OCI-LY7 (cell line): Measurements from ENCODE around the gene UQCC3. TPM values are rescaled to one million over a fixed set of nuclear protein-coding genes. Genes with fewer than 3 reads are reported as not detected.
"Not testable (repeated sequence)": the region's sequence is repeated elsewhere in the genome, so short reads cannot be mapped to it uniquely, and the experiment has no call there.

ENCODE experiments used
- BruUV-seq: library from RNA; stranded (reverse); fragments of 400-500 nt; replicated peaks from 2 replicates; lab custom pipeline; 2021; lab: Mats Ljungman, UMichigan
- CTCF ChIA-PET: fragments of 300-600 bp; sonication (Branson Sonifier 250); formaldehyde crosslinking; loops from one replicate; lab custom pipeline; 2022; ENCODE audit warnings: antibody characterized with exemption; ENCODE audit not compliant: unreplicated experiment; lab: Charles Lee
- POLR2A ChIA-PET: fragments of 300-600 bp; sonication (Branson Sonifier 250); formaldehyde crosslinking; loops from one replicate; lab custom pipeline; 2022; ENCODE audit warnings: antibody characterized with exemption; lab: Charles Lee
- DNase-seq: peaks from one replicate; pipeline ENCODE4 v3.0.0-alpha.2; 2015; ENCODE audit warnings: low spot score
- H2AFZ ChIP-seq: fragments of 200-600 bp; sonication (generic), shearing (Covaris generic); 2 replicates; pipeline ENCODE4 v1.6.1; 2014; ENCODE audit warnings: mild to moderate bottlenecking, antibody characterized with exemption, low read length, moderate library complexity
- H3K27ac ChIP-seq: fragments of 200-600 bp; sonication (generic); 2 replicates; pipeline ENCODE4 v1.5.1; 2014; ENCODE audit warnings: mixed run types, low read depth, mild to moderate bottlenecking, moderate library complexity, low read length, inconsistent platforms; ENCODE audit not compliant: poor library complexity, severe bottlenecking
- H3K36me3 ChIP-seq: fragments of 200-600 bp; sonication (generic); 2 replicates; pipeline ENCODE4 v1.6.1; 2014; ENCODE audit warnings: mild to moderate bottlenecking, antibody characterized with exemption, low read length, moderate library complexity, mixed read lengths; ENCODE audit not compliant: insufficient read depth
- H3K4me1 ChIP-seq: fragments of 200-600 bp; sonication (generic); 2 replicates; pipeline ENCODE4 v1.5.1; 2014; ENCODE audit warnings: mild to moderate bottlenecking, low read length; ENCODE audit not compliant: insufficient read depth, poor library complexity, severe bottlenecking
- H3K4me2 ChIP-seq: fragments of 200-600 bp; sonication (generic); 2 replicates; pipeline ENCODE4 v1.6.1; 2014; ENCODE audit warnings: mild to moderate bottlenecking, low read length
- H3K4me3 ChIP-seq: fragments of 200-600 bp; sonication (generic); 2 replicates; pipeline ENCODE4 v1.5.1; 2014; ENCODE audit warnings: mild to moderate bottlenecking, low read depth, low read length; ENCODE audit not compliant: poor library complexity, severe bottlenecking
- H3K79me2 ChIP-seq: fragments of 200-600 bp; sonication (generic); 2 replicates; pipeline ENCODE4 v1.6.1; 2016; ENCODE audit warnings: low read depth, mild to moderate bottlenecking, low read length, moderate library complexity, mixed read lengths; ENCODE audit not compliant: insufficient read depth
- H3K9me2 ChIP-seq: fragments of 200-600 bp; sonication (generic); 2 replicates; pipeline ENCODE4 v1.6.1; 2016; ENCODE audit warnings: mild to moderate bottlenecking, low read length, mixed read lengths; ENCODE audit not compliant: insufficient read depth
- H3K9me3 ChIP-seq: fragments of 200-600 bp; sonication (generic); 2 replicates; pipeline ENCODE4 v1.6.1; 2014; ENCODE audit warnings: mild to moderate bottlenecking, mixed run types, low read length, mixed read lengths
- H4K20me1 ChIP-seq: fragments of 200-600 bp; sonication (generic); 2 replicates; pipeline ENCODE4 v1.6.1; 2014; ENCODE audit warnings: mild to moderate bottlenecking, antibody characterized with exemption, low read length, moderate library complexity, mixed read lengths; ENCODE audit not compliant: insufficient read depth
- EZH2phosphoT487 ChIP-seq: fragments of 200-600 bp; sonication (generic); IDR thresholded peaks from 2 replicates; pipeline ENCODE4 v1.6.1; 2018; ENCODE audit warnings: low read depth, borderline replicate concordance, mild to moderate bottlenecking, mixed run types, antibody characterized with exemption, low read length, moderate library complexity, mixed read lengths
- intact Hi-C: fragments of 100-400 bp; cut with micrococcal nuclease; formaldehyde crosslinking; loops from one replicate; pipeline ENCODE4 v1.10.0; 2022; ENCODE audit not compliant: unreplicated experiment
- total RNA-seq, 2 experiments: library from RNA; depleted of rRNA in 1 of 2; stranded (reverse); fragments of >200 nt in 1 of 2; shearing (Covaris generic) in 1 of 2; gene quantifications; 2 replicates each; pipeline ENCODE4 v1.2.3, GENCODE V29; 2014 to 2022
- TF ChIP-seq, protein P1 (sequence below): fragments of 200-600 bp; sonication (generic); conservative IDR thresholded peaks from 2 replicates; pipeline ENCODE4 v1.5.1; 2014; ENCODE audit warnings: mild to moderate bottlenecking, antibody characterized with exemption, low read length, moderate library complexity, mixed read lengths

UQCC3 gene
- total RNA-seq, 2 experiments from 2014 or later: 15.5 to 40.0 TPM

- H3K4me3 ChIP-seq: no peak overlapping the region
- CTCF ChIA-PET: no interaction called here
- TF ChIP-seq, protein P1, sequence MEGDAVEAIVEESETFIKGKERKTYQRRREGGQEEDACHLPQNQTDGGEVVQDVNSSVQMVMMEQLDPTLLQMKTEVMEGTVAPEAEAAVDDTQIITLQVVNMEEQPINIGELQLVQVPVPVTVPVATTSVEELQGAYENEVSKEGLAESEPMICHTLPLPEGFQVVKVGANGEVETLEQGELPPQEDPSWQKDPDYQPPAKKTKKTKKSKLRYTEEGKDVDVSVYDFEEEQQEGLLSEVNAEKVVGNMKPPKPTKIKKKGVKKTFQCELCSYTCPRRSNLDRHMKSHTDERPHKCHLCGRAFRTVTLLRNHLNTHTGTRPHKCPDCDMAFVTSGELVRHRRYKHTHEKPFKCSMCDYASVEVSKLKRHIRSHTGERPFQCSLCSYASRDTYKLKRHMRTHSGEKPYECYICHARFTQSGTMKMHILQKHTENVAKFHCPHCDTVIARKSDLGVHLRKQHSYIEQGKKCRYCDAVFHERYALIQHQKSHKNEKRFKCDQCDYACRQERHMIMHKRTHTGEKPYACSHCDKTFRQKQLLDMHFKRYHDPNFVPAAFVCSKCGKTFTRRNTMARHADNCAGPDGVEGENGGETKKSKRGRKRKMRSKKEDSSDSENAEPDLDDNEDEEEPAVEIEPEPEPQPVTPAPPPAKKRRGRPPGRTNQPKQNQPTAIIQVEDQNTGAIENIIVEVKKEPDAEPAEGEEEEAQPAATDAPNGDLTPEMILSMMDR: no peak
- TF ChIP-seq EZH2phosphoT487: no peak
- POLR2A ChIA-PET: no interaction called here
- intact Hi-C loops: no loop called here
- H3K79me2 ChIP-seq: no peaks in the 10 kb centered on the region
- no peak overlapping the region for H2AFZ ChIP-seq
- H3K9me2 ChIP-seq: no peaks in the 10 kb centered on the region
- H4K20me1 ChIP-seq: no peaks in the 10 kb centered on the region
- no peak for DNase-seq
- H3K9me3 ChIP-seq: no peaks in the 10 kb centered on the region
- no peak overlapping the region for H3K27ac ChIP-seq
- H3K36me3 ChIP-seq: peaks cover 79% of the 10 kb centered on the region
- no TSS peak for BruUV-seq
- H3K4me2 ChIP-seq: no peak overlapping the region
- H3K4me1 ChIP-seq: peaks cover 16% of the 10 kb centered on the region
Observed at GRCh38 chr11:62702246-62702645, 30.8 kb downstream of the UQCC3 start.

- POLR2A ChIA-PET: interaction anchor here (0.6 kb wide), 1 partner anchor 56 kb away, joined by 10 read pairs; no protein-coding TSS in a partner anchor
- Histone ChIP-seq H3K36me3 (peaks cover 90% of the 10 kb centered on the region), H3K4me1 (peaks cover 33% of the 10 kb centered on the region)
- H2AFZ ChIP-seq, H3K27ac ChIP-seq, H4K20me1 ChIP-seq, H3K79me2 ChIP-seq, DNase-seq, H3K9me2 ChIP-seq, H3K4me2 ChIP-seq, intact Hi-C loops, CTCF ChIA-PET, H3K4me3 ChIP-seq, BruUV-seq, H3K9me3 ChIP-seq: not testable (repeated sequence)
Observed at GRCh38 chr11:62703921-62704320, 32.4 kb downstream of the UQCC3 start.

GRCh38 chr11:62705413-62705812 is 33.9 kb downstream of the UQCC3 start:
- Histone ChIP-seq H2AFZ (no peak overlapping the region; the same call in 1 of the 2 replicates), H3K27ac (peak overlapping the region; percentile 19), H4K20me1 (no peaks in the 10 kb centered on the region), H3K36me3 (peaks cover 93% of the 10 kb centered on the region), H3K9me3 (no peaks in the 10 kb centered on the region), H3K79me2 (no peaks in the 10 kb centered on the region), H3K9me2 (no peaks in the 10 kb centered on the region), H3K4me2 (peak overlapping the region; percentile 94), H3K4me1 (peaks cover 44% of the 10 kb centered on the region), H3K4me3 (peak overlapping the region; percentile 73)
- ChIA-PET POLR2A (interaction anchor here (0.7 to 1.6 kb wide), 4 partner anchors 9 to 120 kb away, joined by 3 to 5 read pairs (median 4); no protein-coding TSS in a partner anchor), CTCF (interaction anchor here (1.2 kb wide), 1 partner anchor 16 kb away, joined by 3 read pairs; the partner anchor contains the start of gene LRRN4CL)
- intact Hi-C loops: no loop called here
- DNase-seq: no peak
- no TSS peak for BruUV-seq
- TF ChIP-seq EZH2phosphoT487: no peak
- TF ChIP-seq, protein P1: no peak
